HG03139 (cell line): ENCODE results near the gene TAB3.

Source experiments
- ATAC-seq: cut with Tn5 transposase; IDR thresholded peaks from one replicate; pipeline ENCODE4 v1.9.1; 2021; ENCODE audit not compliant: unreplicated experiment

TAB3 gene

GRCh38 chrX:30885136-30885535 is 3.9 kb downstream of the TAB3 start:
- ATAC-seq = no peak

GRCh38 chrX:30883138-30883537 is 5.9 kb downstream of the TAB3 start:
- no peak for ATAC-seq

GRCh38 chrX:30881797-30882196 is 7.3 kb downstream of the TAB3 start:
- ATAC-seq = no peak

- ATAC-seq = no peak
These were observed 7.7 kb downstream of the TAB3 start for GRCh38 chrX:30881390-30881789.

GRCh38 chrX:30880058-30880457 is 9.0 kb downstream of the TAB3 start:
- ATAC-seq = no peak

GRCh38 chrX:30876367-30876766 is 12.7 kb downstream of the TAB3 start:
- ATAC-seq = no peak

GRCh38 chrX:30875957-30876356 is 13.1 kb downstream of the TAB3 start:
- ATAC-seq = no peak

- ATAC-seq = no peak
These were observed 14.2 kb downstream of the TAB3 start for GRCh38 chrX:30874851-30875250.

GRCh38 chrX:30870572-30870971 is 18.5 kb downstream of the TAB3 start:
- no peak for ATAC-seq

- ATAC-seq = no peak
These were observed 23.4 kb downstream of the TAB3 start for GRCh38 chrX:30865612-30866011.

- ATAC-seq = no peak
These were observed 24.0 kb downstream of the TAB3 start for GRCh38 chrX:30865015-30865414.

GRCh38 chrX:30864383-30864785 is 24.7 kb downstream of the TAB3 start:
- ATAC-seq = no peak

- no peak for ATAC-seq
These were observed 25.1 kb downstream of the TAB3 start for GRCh38 chrX:30863974-30864373.

- no peak for ATAC-seq
These were observed 31.0 kb downstream of the TAB3 start for GRCh38 chrX:30858098-30858497.

- no peak for ATAC-seq
These were observed 37.6 kb downstream of the TAB3 start for GRCh38 chrX:30851449-30851848.

- no peak for ATAC-seq
These were observed 53.7 kb downstream of the TAB3 start for GRCh38 chrX:30835373-30835772.

GRCh38 chrX:30833896-30834295 is 55.2 kb downstream of the TAB3 start:
- no peak for ATAC-seq

GRCh38 chrX:30831082-30831481 is 58.0 kb downstream of the TAB3 start:
- ATAC-seq = peak; percentile 94

GRCh38 chrX:30830326-30830943 is 58.6 kb downstream of the TAB3 start:
- ATAC-seq = no peak

GRCh38 chrX:30824275-30824674 is 64.8 kb downstream of the TAB3 start:
- ATAC-seq = no peak

- no peak for ATAC-seq
These were observed 66.3 kb downstream of the TAB3 start for GRCh38 chrX:30822764-30823163.

GRCh38 chrX:30822068-30822681 is 66.9 kb downstream of the TAB3 start:
- ATAC-seq = peak; percentile 63

GRCh38 chrX:30821116-30821515 is 67.9 kb downstream of the TAB3 start:
- no peak for ATAC-seq
